Putamen (tissue), 1 donor: ENCODE data around the gene PTPRB.

Experiments
- DNase-seq: peaks from one replicate; pipeline ENCODE4 v3.0.0-alpha.2; 2016; ENCODE audit warnings: low spot score

The PTPRB gene

DNA sequence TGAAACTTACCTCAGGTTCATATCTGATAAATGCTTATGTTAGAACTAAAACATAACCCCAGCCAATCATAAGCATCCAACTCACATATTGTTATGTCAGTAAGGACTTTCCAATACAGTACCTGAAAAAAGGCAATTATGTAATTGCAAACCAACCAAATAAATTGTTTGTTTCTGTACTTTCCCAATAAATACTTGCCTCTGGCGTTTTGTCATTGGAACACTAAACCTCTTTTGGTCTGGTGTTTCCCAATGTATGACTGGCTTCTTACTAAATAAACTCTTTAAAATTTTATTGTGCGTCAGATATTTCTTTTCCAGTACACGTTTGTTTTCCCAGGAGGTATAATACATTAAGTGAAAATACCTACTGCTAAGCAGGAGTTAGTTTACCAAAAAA lies 6.7 kb upstream of the PTPRB start:
- no peak for DNase-seq

DNA sequence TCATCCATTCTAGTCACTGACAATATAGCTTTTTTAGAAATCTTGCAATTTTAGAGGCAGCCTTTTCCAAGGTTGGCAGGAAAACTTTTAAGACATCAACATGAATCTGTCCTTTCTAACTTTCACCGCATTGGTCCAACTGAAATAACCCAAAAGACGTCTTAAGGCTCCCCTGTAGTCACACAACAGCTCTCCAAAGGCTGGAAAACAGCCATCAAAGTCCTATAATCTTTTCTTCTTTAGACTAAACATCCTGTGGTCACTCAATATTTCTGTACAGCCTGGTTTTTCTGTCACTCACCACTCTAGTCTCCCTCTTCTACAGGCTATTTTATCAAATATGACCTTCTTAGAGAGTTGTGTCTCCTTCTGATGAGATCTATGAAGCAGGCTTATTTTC lies 4.5 kb upstream of the PTPRB start:
- no peak for DNase-seq

DNA sequence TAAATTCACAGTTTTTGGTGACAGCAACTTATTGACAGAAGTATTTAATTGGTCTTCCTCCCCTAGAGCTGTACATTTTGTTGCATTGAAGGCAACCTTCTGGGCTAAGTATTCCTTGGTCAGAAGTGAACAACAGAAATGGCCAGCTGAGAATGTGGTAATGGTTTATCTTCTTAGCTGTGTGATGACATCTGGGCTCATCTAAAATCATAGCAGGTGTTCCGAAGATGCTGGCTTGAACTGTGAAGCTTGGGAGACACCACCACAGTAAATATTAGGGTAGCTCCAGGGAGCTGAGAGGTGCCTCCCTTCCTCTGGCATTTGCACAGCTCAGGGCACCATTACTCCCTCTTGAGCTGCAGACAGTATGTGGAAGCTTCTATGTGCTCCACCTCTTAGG lies 3.7 kb upstream of the PTPRB start:
- no peak for DNase-seq

DNA sequence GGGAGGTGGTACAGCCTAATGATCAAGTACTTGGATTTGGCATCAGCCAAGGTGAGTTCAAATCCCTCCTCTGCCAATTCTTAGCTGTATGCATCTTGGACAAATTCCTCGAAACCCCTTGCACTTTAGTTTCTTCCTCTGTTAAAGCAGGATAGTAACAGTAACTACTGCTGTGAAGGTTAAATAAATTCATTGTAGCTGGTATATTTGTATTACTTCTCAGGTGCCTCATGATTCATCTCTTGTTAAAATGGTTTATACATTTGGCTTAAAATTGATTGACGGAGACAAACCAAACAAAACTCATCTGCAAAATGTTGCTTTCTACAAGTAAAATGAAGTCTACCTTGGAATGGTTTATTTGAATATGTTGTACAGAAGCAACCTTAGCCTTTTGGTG lies 2.3 kb upstream of the PTPRB start:
- no peak for DNase-seq

DNA sequence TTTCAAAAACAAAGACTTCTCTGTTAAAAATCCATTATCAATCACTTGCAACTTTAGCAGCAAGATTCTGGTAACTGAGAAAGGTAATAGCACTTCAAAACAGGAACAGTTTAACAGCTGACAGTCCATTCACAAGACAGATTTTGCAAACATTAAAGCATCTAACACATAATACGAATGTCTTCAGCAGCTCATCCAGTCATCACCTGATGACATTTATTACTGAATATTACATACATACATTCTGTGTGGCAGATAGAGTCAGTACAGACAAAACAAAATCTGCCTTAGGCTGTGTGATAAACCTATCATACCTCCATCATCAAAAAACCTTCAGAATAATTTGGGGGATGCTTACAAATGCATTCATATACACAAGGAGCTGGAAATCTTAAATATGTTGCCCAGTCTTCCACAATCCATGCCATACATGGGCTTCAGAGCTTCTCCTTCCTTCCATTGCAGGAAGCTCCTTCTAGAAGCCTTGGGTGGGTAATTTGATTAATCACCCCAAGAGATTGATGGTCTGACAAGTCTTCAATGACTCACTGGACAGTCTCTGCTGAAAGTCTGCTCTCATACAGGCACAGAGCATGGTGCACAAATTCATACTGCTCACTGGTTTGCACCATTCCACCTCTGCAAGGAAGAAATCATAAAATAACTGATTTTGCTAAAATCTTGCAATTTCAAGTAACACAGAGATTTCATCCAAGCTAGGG lies 1.6 kb upstream of the PTPRB start:
- no peak for DNase-seq

DNA sequence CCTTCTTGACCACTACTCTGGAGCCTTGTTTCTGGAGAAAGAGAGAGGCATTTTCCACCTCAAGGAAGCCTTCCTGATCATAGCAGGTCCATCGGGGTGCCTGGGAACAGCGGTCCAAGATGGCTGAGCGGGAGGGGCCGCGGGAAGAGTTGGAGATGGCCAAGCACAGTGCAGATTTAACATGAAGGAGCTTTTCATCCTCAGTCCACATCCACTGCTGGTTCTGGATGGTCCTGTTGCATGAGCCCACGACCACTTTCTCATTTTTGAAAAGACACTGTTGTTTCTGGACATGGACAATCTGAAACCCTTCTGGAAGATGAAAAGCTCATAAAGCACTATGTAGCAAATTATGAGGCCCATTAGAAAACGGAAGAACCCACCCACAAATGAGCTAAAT lies 1.5 kb downstream of the PTPRB start:
- no peak for DNase-seq

GRCh38 chr12:70628701-70629480 lies 8.3 kb downstream of the PTPRB start:
- no peak for DNase-seq

- DNase-seq = no peak
These were observed 9.6 kb downstream of the PTPRB start for GRCh38 chr12:70627677-70628076.

GRCh38 chr12:70626180-70626579 lies 11.0 kb downstream of the PTPRB start:
- no peak for DNase-seq

GRCh38 chr12:70619471-70620152 lies 17.6 kb downstream of the PTPRB start:
- DNase-seq = no peak

DNA sequence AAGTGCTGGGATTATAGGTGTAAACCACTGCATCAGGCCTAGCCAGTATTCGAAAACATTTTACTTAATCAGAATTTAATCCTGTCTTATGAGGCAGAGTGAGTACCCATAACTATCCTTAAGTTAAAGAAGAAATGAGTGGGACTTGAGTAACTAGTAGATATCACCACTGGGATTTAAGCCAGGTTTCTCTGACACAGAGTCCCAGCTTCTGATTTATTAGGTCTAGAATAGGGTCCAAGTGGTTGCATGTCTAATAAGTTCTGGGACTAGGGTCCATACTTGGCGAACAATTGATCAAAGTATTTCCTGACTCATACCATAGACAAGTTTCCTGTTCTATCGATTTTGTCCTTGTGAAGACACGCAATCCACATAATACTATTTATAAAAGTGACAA lies 18.9 kb downstream of the PTPRB start:
- no peak for DNase-seq

GRCh38 chr12:70617450-70617849 lies 19.8 kb downstream of the PTPRB start:
- DNase-seq = no peak

DNA sequence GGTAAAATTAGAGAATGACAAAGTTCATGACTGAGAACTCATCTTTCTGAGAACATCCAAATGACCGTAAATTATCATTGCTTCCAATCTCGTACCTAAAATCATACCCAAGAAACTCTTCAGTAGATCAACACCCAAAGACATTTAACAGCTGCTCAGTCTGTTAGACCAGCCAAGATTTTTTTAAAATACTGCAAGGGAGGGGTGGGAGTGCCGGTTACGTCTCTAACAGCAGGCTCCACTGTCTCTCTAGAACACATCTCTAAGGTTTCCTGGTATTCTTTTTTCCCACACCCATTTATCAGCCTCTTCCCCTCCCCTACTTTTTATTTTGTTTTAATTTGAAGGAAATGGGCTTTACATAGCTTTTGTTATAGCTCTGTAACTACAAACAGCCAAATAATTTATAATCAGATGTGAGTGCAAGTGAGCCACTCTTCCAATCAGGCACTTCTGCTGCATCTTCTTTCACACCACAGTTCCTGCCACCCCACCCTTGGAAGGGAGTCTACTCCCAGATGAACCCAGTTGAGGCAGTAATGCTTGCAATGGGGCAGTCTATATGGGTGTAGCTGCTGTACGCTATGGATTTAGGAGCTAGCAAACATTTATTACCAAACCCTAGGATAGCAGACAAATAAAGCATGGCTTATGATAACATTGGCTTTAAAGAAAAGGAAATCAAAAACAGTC lies 21.9 kb downstream of the PTPRB start:
- DNase-seq = no peak

GRCh38 chr12:70609739-70610491 lies 27.3 kb downstream of the PTPRB start:
- no peak for DNase-seq

DNA sequence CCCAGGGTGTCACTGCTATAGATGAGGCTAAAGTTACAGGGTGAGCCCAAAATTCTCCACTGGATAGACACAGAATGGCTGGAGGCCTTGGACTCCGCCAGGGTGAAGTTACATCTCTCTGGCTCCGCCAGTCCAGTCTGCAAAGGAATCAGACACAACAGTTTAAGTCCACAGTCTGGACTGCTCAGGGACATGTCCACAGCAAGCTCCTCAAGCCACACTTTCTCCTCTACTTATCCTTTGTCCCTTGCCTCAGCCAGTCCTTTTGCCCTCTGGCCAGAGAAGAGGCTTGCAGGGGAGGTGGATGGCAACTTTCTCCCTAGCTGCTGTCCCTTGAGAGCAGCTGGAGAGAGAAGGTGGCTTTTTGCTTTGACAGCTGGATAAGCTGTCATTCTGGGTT lies 28.0 kb downstream of the PTPRB start:
- DNase-seq = no peak

DNA sequence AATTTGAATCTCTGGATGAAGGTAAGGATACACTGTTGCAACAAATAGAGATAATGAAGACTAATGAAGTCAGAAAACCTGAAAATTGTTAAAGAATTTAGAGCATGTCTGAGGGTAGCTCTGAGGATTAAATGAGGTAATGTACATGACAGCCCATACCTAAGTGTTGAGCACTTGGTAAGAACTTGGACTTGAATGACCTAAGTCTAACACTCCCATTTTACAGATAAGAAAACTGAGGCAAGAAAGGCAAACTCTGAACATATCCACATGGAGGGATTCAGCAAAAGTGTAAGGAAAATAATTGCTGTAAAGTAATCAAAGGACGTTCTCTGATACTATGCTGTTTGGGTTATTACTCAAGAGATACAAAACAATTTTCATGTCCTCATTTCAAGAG lies 29.0 kb downstream of the PTPRB start:
- no peak for DNase-seq

- DNase-seq = no peak
These were observed 30.1 kb downstream of the PTPRB start for GRCh38 chr12:70607107-70607506.

DNA sequence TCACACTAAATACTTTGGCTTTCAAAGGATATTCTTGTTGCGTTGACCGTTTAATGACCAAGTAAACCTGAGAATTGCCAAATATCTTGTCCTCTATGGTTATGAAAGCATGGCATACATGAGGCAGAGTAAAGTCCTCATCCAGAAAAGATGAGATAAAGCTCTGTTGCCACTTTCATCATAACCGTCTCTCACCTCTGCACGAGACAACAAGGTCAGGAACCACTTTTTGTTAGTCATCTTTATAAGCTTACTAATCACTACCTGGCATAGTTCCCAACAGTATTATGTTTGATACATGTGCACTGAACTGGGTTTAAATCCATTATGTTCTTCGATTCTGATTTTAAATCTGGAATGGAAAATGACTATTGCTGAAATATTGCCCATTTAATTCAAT lies 31.3 kb downstream of the PTPRB start:
- no peak for DNase-seq

GRCh38 chr12:70604662-70605061 lies 32.6 kb downstream of the PTPRB start:
- DNase-seq = no peak

DNA sequence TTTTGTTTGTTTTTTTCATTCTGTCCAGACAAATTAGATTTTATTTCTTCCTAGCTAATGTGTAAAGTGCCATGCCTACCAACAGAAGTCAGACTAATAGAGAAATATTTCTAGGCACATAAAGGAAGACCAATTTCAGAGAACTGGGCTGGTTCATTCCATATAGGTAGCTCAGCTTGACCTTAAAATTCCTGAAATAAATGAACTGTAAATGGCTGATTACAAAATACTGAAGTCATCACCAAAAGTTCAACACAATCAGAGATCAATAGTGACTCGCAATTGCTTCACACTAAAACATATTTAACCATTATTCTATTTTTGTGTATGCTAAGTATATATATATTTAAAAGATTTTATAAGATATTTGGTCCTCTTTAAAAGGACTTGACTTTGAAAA lies 34.2 kb downstream of the PTPRB start:
- DNase-seq = no peak

DNA sequence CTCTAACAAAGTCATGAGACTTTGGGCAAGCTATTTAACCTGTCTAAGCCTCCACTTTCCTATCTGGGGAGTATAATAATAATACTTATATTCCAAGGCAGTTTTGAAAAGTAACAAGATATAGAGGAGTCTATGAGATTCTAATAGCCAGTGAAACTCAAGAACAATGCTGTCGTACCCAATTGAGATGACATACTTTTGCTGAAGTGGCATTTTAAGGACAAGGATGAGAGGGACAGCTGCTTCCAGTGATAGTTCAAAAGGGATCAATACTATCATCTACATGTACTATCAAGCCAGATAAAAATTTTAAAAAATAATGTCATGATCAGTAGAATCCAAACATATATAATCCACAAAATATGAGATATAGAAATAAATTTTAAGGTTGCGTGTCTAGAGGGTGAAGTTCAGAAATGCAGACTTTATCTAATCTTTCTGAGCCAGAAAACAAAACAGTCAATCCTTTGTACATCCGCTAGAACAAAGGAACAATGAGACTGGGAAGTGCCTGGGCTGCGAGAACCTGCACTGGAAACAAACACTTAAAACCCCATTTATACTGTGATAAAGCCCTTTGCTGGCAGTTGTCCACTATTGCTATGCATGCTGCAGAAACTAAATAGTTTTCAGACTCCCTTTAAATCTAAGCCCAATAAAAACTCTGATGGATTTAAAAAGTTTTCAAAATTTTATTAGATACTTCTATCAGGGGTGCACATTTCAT lies 38.6 kb downstream of the PTPRB start:
- DNase-seq = peak; percentile 56
